GM18520 (cell line): ENCODE measurements around the gene PLEKHG4.

Source experiments
- ATAC-seq: cut with Tn5 transposase; IDR thresholded peaks from one replicate; pipeline ENCODE4 v1.9.1; 2021; ENCODE audit not compliant: unreplicated experiment

PLEKHG4 gene

GRCh38 chr16:67317853-67318252 lies 38.5 kb downstream of the PLEKHG4 start:
- ATAC-seq = no peak

- no peak for ATAC-seq
Measured at GRCh38 chr16:67326115-67326471, 46.8 kb downstream of the PLEKHG4 start.

- ATAC-seq = no peak
Measured at GRCh38 chr16:67326472-67327309, 47.4 kb downstream of the PLEKHG4 start, which contains the start of the genes KCTD19 and LRRC36. Gene KCTD19 (minus strand): TSS chr16:67326741. CDS start chr16:67326707, 34 bp downstream. Gene LRRC36 (plus strand): TSS chr16:67326815. CDS start chr16:67326863, 48 bp downstream.

GRCh38 chr16:67327743-67328142 lies 48.4 kb downstream of the PLEKHG4 start:
- ATAC-seq = no peak

GRCh38 chr16:67329901-67330300 lies 50.6 kb downstream of the PLEKHG4 start:
- no peak for ATAC-seq

GRCh38 chr16:67333315-67333714 lies 54.0 kb downstream of the PLEKHG4 start:
- ATAC-seq = no peak

GRCh38 chr16:67336116-67336515 lies 56.8 kb downstream of the PLEKHG4 start:
- no peak for ATAC-seq

GRCh38 chr16:67336648-67337047 lies 57.3 kb downstream of the PLEKHG4 start:
- ATAC-seq = no peak
